Retinal pigment epithelial cell (primary cell): ENCODE measurements around the gene ZNF423.

ENCODE experiments used
- DNase-seq: peaks from one replicate; pipeline ENCODE4 v3.0.0-alpha.2; 2010; ENCODE audit warnings: low read depth
- H3K4me3 ChIP-seq: 2 replicates; pipeline ENCODE4 v1.5.1; 2011; ENCODE audit warnings: mild to moderate bottlenecking, low read length, control low read depth, moderate library complexity
- CTCF ChIP-seq: conservative IDR thresholded peaks from 2 replicates; pipeline ENCODE4 v1.5.1; 2011; ENCODE audit warnings: low read depth, low read length, control low read depth, inconsistent platforms

The ZNF423 gene

DNA sequence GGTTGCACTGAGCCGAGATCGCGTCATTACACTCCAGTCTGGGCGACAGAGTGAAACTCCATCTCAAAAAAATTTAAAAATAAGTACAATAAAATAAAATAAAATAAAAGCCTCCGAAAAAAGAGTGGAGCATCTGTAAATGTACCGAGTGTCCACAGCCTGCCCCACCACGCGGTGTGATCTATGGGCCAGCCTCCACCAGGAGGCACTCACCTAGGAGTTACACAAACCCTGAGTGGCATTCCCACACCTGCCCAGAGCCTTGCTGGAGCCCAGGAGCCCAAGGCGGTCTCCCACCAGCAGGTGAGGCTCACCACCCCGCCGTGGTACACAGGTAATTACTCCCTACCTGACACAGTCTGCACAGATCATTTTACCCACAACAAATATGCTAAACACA lies 183.2 kb downstream of the ZNF423 start:
- no peak overlapping the region for H3K4me3 ChIP-seq
- DNase-seq, result no peak
- TF ChIP-seq CTCF, result no peak

- H3K4me3 ChIP-seq, result no peak overlapping the region
- TF ChIP-seq CTCF, result no peak
- no peak for DNase-seq
Measured at GRCh38 chr16:49671333-49671732, 184.6 kb downstream of the ZNF423 start.

GRCh38 chr16:49670627-49671026 lies 185.3 kb downstream of the ZNF423 start:
- TF ChIP-seq CTCF, result no peak
- DNase-seq, result no peak
- H3K4me3 ChIP-seq, result no peak overlapping the region

DNA sequence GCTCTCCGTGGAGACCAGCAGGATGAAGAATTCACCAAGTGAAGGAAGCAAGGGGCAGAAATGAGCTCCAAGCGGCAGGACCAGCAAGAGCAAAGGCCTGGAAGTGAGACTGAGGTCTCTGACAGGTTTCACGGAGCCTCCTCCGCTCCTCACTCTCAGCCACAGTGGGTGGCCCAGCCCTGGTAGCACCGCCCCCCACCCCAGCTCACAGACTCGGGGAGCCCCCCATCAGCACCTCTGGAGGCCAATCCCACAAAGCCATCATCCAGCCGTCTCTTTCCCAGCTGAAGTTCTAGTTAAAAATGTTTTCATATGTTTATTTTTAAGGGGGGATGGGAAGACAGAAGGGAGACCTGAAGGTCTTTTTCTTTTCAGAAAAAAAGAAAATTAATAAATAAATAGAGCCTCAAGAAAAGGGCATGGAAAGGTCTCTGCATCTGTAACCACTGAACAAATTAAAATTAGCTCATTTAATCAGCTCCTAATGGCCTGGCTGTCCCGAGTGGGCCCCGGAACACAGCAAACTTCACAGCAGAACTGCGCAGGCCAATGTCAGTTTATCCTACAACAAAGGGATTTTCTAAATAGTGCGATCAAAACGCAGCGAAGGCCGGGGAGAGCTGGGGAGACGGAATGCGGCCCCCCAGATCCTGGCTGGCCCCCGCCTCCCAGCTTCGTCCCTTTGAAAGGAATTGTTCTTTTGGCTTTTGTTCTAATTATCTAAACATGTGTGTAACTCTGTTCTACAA lies 190.3 kb downstream of the ZNF423 start:
- no peak overlapping the region for H3K4me3 ChIP-seq
- DNase-seq, result no peak
- TF ChIP-seq CTCF, result no peak

- DNase-seq, result no peak
- H3K4me3 ChIP-seq, result no peak overlapping the region
- TF ChIP-seq CTCF, result no peak
Measured at GRCh38 chr16:49664221-49665215, 191.4 kb downstream of the ZNF423 start.

- DNase-seq, result no peak
- no peak overlapping the region for H3K4me3 ChIP-seq
- TF ChIP-seq CTCF, result no peak
Measured at GRCh38 chr16:49663081-49664065, 192.5 kb downstream of the ZNF423 start.
